NCI-H2227 (cell line): ENCODE measurements around the gene PFKFB2.
A peak's percentile ranks its signal among the peaks of the same experiment; 100 is the strongest.

Source experiments
- DNase-seq: peaks from one replicate; lab custom pipeline; 2025; ENCODE audit not compliant: unreplicated experiment; lab: John Stamatoyannopoulos, UW

PFKFB2 gene

DNA sequence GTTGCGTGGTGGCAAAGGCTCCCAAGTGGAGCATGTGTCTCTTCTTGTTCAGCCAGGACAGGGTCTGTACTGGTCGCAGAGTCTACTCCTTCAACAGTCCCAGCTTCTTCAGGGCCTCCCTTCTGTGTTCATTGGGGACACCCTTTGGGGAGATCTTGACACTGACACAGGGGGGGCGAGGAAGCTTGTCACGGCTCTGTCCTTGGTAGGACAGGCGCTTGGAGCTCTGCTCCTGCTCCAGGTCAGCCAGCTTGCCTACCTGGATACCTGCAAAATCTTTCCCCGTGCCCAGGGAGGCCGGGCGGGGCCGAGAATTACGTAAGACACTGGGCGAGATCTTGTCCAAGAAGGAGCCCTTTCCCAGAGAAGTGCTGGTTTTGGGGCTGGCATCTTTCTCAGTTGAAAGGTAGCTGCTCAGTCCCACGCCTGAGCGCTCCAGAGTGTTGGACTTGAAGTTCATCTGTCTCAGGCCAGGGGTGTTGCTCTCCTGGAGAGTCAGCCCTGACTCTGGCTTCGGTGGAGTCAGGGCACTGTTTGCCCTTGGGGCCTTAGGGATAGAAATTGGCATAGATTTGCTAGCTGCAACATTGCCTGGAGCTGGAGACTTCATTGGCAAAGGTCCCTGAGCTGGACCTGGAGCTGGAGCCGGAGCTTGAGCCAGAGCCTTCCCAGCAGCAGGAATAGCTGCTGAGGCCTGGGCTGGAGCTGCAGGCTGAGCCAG, 31.0 kb upstream of the PFKFB2 start:
- no peak for DNase-seq

DNA sequence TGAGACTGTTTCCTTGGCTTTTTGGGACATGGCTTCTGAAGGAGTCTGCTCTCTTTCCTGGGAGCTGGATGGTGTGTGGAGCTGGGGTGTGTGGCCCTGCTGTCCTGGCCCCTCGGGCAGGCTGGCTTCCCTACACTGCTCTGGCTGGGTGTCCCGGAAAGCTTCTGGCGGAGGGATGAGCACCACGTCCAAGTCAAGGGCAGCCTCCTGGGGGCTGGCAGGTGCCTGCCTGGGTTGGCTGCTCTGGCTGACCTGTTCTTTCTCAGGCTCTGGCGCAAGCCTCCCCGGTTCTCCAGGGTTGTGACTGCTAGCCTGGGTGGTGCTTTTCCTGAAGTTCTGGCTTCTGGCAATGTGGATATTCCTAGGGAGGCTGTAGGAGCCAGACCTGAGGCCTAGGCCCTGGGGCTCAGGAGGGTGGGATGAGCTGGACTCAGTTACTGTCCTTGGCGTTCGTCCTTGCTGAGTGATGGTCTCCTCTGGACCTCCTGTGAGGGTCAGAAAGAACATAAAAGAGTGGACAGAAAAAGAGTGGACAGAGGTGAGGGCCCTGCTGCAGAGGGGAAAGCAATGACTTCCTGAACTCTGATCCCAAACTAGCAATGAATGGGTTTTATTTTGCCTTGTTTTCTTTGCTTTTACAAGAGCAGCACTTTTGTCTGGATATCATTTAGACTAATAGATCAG, 29.9 kb upstream of the PFKFB2 start:
- no peak for DNase-seq

DNA sequence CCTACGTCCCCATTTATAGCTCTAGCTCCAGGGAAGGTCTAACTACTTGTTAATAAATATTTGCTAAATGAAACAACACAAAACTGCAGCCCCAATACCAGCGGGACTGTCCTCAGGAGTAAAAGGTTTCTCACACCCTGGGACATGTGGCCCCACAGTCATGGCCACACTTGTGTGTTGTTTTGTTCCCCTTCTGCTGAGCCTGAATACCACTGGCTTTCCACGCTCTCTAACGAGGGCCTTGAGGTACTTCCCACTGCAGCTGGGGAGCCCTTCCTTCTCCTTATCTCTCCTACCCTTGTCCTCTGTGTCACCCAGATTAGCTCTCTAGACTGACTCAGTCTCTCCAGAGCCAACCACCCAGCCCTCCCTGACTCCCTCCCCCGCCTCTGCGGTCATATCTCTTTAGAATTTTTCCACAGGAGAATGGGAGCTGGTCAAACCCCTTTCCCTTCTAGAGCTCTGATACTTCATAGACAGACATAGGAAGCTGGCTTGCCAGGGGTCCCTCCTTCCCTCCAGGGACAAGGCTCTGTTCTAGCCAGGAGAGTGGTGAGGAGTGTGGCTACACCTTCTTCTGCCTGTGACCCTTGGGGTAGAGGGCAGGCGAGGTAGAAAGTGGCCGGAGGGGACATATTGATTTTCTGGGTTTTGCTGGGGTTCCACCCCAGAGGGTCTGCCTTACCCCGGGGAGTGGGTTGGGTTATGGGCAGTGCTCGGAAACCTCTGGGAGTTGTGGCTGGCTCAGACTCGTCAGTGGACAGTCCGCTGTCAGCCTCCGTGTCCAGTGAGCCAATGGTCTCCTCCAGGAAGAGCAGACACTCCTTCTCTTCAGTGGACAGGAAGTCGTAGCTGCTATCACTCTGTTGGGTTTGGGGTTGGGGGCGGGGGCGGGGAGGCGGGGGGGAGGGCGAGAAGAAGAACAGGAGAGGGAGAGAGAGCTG, 28.6 kb upstream of the PFKFB2 start:
- DNase-seq, result no peak

DNA sequence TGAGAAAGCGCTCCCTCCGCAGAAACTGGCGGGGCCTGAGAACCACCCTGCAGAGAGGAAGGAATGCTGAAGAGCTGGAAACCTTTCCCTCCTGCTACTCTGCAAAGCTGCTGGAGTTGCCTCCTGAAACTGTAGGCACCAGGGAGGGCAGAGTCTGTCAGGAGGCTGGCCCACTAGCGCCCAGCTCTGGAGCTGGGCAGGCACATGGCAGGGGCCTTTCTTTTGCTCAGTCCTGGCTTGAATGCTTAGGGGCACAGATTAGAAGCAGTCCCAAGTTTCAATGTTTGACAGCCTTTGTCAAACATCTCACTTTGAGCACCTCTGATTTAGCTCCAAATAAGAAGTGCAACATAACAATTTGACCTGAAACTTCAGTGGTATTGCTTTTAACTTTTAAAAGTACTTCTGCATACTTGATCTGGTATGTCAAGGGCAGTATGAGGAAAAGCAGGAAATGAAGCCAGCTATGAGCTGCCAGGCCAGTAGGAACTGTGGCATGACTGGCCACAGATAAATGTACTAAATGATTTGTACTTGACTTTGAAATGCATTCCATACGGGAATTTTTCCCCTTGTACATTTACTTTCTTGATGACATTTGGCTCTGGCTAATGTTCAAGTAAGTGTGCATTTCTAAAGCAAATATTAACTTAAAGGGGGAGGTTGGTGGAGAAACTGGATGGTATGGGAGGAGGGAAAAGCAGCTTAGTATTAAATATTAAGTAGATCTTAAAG, 27.8 kb upstream of the PFKFB2 start:
- DNase-seq, result no peak

DNA sequence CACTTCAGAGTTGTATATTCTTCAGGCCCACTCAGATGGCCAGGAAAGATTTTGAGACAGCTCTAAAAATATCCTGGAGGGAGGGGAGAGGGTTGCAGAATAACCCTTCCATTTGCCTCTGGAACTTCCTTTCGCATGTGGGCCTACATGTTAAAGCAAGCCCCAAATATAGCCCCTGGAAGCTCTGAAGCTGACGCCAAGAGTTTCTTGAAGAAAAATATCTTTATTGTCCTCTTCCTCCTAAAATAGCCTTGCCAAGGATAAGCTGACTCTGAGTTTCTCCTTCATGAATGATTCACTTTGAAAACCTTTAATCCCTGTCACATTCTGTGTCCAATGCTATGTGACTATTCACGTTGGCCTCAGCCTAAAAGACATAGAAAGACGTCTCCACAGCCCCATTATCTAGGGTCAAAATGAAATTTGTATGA, 27.0 kb upstream of the PFKFB2 start:
- no peak for DNase-seq

DNA sequence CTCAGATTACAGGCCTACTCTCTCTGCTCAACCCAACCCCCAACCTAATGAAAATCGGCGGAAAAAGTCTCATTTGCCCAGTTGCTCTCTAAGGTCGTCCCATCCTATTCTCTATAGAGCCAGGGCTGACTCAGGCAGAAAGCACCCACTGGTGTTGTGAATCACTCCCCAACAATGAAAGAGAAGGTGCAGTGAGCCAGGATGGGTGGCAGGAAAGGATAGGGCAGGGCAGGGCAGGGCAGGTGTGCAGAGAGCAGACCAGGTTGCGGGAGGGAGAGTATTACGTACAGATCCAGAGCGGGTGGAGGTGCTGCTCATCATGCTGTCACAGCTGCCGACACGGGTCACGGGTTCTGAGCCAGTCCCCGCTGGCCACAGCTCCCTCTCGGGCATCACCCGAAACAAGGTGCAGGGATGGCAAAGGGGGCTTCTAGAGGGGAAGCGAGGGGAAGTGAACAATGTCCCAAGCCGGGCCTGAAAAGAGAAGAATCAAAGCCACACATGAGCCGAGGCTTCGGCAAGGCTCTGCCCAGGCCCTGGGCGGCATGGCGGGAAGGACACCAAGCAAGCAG, 25.8 kb upstream of the PFKFB2 start:
- no peak for DNase-seq

DNA sequence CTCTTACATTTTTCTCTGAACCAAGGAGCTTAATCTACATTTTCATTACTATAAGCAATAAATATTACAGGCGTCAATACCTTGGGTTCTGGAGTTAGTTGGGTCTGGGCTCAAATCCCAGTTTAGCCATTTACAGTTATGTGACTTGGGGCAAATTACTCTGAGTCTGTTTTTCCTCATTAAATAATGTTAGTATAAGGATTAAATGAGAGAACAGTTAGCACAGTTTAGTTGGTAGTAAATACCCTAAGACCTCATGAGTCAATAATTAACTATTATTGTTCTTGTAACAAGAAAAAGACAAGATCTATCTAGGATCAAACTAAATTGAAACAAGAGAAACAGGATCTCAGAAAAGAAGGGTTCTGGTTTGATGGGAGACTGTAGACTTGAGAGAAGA, 25.2 kb upstream of the PFKFB2 start:
- DNase-seq, result no peak

DNA sequence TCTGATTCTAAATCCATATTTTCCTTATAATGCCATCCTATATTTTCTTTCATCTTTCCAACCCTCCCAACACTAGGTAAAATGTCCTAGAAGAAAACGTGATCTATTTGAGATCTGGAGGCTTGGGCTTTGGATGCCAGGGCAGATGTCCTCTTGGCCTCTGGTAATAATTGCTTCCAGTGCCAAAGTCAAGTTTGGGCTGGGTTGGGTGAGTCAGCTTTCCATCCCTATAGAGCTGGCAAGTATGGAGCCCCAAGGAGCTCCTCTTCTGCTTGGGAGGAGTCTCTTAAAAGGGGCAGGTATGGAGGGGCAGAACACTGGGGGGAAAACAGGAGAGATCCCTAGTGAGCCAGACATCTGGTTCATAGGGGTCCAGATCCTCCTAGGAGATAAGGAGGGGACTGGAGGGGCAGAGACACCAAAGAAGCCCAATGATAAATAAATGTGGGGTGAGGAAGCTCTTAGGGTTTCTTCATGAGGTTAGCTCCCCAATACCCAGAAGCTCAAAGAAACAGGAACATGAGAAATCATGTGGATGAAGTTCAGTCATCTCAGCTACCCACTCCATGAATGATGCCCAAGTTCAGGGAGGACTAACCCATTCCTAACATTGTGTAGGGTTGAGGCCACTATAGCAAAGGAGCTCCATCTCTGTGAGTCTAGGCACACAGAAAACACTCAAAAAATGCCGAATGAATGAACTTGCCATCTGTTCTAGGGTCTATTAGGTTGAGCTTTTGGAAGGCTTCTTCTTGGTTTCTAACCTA, 24.0 kb upstream of the PFKFB2 start:
- DNase-seq, result no peak

DNA sequence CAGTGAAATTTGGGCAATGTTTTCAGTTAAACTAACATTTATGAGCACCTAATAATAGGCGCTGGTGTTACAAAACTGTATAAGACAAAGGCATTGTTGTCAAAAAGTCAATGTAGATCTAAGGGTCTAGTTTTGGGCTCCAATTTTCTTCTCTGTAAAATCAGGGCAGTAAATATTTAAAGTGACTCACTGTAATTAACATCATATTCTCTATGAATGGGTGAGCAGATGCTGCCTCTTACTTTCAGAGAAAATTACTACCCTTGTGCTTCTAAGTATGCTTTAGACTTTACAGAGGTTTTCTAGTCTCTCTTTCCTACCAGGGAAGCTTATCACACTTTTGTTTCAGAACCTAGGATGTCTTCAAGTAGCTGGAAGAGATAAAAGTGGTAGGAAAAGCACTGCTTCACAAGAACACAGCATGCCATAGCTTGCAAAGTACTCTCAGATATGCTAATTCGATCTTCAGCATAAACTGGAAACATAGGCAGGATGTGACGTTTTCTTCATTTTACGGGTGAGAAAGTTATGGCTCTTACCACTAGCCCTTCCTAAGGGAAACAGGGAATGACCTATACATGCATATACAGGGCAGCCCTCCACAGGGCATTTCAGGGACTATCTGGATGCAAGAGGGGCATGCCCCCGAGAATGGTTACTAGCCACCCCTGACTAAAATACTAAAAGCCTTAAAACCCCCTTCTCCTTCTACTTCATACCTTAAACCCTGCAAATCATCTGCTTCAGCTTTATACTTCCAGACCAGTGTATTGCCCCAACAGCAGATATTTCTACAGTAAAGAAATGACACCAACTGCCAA, 23.2 kb upstream of the PFKFB2 start:
- peak; percentile 64 for DNase-seq

DNA sequence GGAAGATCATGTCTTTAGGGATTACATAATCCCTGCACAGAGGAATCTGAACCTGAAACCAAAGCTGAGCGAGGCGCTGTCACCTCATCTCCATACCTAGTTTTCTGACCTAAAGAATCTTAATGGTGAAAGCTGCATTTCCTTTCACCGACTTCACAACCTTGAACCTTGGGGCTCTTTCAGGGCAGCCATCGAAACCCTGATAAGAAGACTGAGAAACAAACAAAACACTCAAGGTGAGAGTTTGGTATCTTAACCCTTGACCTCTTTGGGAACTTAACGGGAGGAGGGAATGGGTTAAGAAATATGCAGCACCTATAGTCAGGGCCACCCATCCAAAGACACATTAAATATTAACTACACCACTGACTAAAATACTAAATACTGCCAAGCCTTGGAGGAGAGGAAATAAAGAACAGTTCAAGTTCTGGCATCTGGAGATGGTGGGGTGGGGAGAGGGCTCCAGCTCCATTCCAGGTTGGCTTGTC, 22.5 kb upstream of the PFKFB2 start:
- no peak for DNase-seq

DNA sequence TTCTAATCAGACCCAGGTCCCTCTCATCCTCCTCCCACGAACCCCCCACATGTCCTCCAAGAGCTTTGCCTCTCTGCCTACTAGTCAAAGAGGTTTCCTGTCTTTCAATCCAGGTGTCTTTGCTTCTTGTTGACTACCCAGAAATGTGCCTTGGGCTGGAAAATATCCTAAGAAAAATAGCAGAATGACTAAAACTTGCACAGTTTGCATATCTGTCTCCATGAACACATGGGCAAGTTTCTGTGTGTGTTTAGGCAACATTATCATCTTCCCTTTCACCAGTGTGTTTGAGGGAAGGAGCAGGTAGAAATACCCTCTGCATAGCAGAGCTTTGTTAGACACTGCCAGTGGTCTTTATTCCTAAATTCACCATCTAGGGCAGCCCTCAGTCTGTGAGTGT, 22.1 kb upstream of the PFKFB2 start:
- no peak for DNase-seq

DNA sequence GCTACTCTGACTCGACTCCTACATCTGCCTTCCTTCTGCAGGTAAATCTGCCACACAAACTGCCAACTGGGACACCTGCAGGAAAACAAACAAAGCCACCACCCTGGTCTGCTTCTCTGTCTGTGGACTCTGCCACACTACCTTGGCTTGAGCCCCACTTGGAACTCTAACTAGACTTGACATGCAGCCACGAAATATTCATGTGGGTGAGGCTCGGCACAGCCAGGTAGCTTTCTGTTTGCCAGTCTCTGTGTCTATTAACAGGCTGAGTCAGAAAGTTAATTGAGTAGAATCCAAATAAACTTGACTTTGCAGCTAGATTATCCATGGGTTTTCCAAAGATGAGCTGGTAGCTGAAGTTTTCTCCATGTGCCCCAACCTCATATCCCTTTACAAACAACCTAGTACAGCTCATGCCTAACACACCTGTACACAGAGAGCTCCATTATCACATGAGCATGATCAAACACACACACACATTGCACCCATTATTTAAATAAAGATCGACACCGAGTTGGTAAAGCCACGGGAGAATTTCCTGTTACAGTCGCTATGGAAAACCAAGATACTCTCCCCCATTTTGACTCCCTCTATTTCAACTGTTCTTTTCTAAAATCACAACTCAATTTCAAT, 21.3 kb upstream of the PFKFB2 start:
- DNase-seq, result no peak

DNA sequence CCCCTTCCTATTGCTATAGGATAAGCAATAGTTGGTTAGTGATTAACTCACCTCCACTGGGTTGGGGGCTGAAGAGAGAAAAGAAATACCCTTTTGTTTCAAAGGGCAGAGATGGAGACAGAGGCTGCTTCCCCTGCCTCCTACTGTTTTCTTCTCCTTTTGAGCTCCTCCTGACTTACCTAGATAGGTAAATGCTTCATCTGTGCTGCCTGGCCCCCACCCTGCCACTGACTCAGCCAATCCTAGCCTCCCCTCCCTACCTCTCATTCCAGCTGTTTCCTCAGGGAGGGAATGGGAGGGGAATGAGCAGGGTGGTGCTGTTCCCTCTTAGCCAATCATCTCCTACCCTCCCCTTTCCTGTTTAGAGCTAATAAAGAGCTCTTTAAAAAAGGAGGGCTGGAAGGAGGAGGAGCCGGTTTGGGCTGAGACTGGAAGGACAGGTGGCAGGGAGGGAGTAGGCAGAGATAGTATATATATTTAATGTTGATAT, 20.5 kb upstream of the PFKFB2 start, which contains the start of gene C1orf116:
Gene C1orf116, minus strand, starts transcription at position 229 of the 490 bp plus-strand sequence. CDS start 5,158 bp downstream, outside the sequence.
- no peak for DNase-seq

DNA sequence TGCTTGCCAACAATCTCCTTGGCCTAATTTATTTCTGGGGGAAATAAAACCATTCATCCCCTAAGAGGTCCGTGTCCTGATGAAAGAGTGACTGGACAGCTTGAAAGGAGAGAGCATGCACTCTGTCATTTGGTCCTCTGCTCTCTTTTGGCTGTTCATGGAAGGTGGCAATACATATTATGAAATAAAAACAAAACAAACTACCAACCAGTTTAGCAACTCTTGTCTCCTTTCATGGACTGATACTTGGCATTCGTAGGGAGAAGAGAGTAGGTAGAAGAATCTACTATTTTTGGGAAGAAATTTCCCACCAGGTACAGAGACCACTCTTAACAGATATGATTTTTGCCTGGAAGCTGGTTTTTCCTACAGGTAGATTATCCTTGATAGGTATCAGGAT, 19.8 kb upstream of the PFKFB2 start:
- no peak for DNase-seq

DNA sequence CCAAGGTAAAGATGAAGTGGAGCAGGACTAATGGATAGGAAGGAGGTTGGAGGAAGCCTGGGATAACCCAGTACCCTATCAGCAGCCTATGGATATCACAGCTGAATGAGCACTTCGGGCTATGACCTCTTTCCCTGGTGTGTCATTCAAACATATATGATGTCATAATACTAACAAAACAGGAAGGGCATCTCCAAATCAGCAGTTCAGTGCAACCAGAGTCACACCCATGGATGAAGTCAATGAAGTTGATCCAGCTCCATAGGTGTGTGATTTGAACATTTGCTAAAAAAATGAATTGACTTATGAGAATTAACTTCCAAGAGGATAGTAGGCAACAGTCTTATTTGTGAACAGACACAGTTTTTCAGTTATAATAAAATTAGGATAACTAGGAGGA, 18.9 kb upstream of the PFKFB2 start:
- no peak for DNase-seq

DNA sequence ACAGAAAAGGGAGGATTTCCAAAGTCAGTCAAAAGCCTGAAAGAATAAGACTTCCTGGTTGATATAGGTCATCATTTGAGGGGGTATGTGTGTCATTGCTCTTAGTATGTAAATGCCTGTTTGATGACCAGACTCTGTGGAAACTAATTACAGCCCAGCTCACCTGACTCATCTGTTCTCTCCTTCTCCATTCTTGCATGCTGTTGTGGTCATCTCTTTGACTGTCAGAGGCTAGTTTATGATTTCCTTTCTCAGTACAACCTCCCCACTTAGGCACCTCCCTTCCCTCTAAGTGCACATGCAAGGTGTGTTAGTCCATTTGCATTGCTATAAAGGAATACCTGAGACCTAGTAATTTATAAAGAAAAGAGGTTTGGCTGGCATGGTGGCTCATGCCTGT, 18.1 kb upstream of the PFKFB2 start:
- no peak for DNase-seq

DNA sequence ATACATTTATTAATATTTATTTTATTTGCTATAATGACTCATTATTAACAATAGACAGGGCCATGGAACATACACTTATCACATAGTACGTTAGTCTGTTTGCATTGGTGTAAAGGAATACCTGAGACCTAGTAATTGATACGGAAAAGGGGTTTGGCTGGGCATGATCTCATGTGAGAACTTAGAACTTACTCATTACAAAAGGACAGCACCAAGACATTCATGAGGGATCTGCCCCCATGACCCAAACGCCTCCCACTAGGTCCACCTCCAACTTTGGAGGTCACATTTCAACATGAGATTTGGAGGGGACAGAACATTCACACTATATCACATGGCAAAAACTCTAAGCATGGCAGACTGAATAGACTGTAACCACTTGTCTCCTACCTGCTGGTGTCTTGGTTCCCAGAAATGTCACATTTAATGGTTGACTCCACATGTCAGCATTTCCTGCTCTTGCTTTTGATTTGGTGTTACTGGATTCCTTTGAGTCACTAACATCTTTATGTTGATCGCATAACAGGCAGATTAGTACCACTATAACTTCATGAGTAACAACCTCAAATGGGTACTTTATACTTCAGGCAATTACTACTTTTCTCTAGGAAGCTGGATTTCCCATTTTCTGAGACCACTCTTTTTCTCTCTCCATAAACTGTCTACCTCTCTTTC, 17.1 kb upstream of the PFKFB2 start:
- DNase-seq, result no peak

DNA sequence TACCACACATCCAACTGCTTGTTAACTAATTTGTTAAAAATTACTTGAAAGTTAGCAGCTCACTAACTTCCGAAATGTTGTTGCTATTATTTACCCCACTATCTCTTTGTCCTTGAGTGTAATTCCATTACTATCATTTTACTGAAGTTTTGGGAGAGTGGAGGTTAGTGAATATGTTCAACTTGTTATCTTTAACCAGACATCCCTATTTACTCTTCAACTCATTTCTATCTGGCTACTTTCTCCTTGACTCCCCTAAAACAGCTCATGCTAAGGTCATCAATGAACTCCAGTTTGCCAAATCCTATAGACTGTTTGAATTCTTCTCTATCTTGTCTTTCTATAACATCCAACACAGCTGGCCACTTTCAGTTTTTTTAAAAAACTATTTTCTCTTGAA, 16.2 kb upstream of the PFKFB2 start:
- DNase-seq, result no peak
